Measurements from ENCODE around the gene ATP2B3.

DNA sequence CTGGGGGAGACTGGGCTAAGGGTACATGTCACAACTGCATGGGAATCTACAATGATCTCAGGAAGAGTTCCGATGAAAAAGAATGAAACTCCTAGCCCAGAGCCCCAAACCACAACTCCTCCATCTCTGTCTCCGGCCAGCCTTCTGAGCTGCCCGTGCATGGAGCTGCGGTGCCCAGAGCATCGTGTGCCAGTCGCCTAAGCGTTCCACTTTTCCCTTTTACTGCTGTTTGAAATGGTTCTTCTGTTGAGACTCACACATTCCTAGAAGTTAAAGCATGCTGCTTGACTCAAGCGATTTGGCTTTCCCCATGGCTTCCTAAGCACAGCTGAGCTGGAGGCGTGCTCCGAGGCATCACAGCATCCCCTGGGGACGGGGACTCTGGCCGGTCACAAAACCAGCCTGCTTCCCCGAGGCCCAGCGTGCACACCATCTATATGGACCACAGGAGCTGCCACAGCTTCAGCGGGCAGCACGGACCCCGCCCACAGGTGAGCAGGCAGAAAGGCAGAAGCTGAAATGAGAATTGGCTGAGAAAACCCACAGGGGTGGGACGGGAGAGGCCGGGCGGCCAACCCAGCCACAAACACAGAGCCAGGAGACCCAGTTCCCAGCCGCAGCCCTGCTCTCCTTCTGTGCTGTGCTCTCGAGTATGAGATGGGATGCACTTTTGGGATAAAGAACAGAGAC lies 76.5 kb downstream of the ATP2B3 start:
- TF ChIP-seq, protein P1, sequence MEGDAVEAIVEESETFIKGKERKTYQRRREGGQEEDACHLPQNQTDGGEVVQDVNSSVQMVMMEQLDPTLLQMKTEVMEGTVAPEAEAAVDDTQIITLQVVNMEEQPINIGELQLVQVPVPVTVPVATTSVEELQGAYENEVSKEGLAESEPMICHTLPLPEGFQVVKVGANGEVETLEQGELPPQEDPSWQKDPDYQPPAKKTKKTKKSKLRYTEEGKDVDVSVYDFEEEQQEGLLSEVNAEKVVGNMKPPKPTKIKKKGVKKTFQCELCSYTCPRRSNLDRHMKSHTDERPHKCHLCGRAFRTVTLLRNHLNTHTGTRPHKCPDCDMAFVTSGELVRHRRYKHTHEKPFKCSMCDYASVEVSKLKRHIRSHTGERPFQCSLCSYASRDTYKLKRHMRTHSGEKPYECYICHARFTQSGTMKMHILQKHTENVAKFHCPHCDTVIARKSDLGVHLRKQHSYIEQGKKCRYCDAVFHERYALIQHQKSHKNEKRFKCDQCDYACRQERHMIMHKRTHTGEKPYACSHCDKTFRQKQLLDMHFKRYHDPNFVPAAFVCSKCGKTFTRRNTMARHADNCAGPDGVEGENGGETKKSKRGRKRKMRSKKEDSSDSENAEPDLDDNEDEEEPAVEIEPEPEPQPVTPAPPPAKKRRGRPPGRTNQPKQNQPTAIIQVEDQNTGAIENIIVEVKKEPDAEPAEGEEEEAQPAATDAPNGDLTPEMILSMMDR (IDR thresholded peaks at IDR 0.05; ENCODE audit: insufficient read depth, low read length, poor library complexity, severe bottlenecking): no peak
- TF ChIP-seq EZH2phosphoT487 (conservative IDR thresholded peaks at IDR 0.05; ENCODE audit: low read length): no peak

Data from SU-DHL-6 (cell line).